RKO (cell line): ENCODE data around the gene PCP4.

Experiments used
- DNase-seq: peaks from one replicate; pipeline ENCODE4 v3.0.0-alpha.2; 2016; ENCODE audit warnings: low spot score

Gene PCP4

DNA sequence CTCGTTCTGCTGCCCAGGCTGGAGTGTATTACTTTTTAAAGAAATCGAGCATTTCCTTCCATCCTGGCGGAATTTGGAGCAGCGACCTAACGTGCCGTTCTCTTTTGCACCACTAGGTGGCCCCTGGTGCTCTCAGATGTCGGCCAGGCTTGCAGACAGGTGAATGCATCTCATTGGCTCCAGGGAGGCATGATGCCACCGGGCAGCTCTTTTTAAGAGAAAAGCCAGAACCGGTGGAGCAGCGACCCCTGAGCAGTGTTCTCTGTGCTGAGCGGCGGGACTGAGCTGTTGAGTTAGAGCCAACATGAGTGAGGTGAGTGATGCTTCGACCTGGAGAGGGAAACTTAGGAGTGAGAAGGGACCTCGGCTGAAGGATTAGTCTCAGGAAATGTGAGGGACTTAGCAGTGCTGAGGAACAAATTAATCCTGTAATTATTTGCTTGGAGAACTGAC is at the start of gene PCP4:
PCP4 (plus strand) TSS at position 241 of the 453 bp plus-strand sequence; CDS start at position 305, 64 bp downstream.
- DNase-seq: peak; percentile 55

- DNase-seq: no peak
Measured at GRCh38 chr21:39818557-39818956, 48.7 kb upstream of the PCP4 start.

- DNase-seq: no peak
Measured at GRCh38 chr21:39822042-39822441, 45.2 kb upstream of the PCP4 start.

DNA sequence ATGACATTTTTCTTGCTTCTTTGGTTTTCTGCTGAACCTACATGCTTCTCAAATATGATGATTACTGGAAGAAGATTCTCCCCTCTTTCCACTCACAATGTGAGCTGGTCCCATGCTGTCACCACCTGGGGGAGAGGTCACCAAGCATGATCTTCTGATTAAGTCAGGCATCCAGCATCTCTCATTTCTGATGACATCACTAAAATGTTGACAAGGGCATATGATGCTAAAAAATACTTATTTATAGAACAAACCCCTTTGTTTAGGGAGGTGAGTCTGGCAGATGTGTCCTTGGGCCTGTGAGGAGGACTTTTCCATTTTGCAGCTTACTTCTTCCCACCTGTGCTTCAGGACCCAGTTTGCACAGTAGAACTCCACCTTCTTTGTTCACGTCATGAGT is 42.0 kb upstream of the PCP4 start:
- no peak for DNase-seq

DNA sequence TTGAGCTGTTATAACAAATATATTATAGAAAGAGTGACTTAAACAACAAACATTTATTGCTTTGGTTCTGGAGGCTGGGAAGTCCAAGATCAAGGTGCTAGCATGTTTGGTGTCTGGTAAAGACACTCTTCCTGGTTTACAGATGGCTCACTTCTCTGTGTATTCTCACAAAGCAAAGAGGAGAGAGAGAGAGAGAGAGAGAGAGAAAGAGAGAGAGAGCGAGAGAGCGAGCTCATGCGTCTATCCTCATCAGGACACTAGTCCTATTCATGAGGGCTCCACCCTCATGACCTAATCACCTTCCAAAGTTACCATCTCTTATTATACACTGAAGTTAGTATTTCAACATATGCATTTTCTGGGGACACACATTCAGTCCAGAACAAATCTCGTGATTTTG is 32.7 kb upstream of the PCP4 start:
- DNase-seq: no peak

- no peak for DNase-seq
Measured at GRCh38 chr21:39837861-39838359, 29.3 kb upstream of the PCP4 start.

DNA sequence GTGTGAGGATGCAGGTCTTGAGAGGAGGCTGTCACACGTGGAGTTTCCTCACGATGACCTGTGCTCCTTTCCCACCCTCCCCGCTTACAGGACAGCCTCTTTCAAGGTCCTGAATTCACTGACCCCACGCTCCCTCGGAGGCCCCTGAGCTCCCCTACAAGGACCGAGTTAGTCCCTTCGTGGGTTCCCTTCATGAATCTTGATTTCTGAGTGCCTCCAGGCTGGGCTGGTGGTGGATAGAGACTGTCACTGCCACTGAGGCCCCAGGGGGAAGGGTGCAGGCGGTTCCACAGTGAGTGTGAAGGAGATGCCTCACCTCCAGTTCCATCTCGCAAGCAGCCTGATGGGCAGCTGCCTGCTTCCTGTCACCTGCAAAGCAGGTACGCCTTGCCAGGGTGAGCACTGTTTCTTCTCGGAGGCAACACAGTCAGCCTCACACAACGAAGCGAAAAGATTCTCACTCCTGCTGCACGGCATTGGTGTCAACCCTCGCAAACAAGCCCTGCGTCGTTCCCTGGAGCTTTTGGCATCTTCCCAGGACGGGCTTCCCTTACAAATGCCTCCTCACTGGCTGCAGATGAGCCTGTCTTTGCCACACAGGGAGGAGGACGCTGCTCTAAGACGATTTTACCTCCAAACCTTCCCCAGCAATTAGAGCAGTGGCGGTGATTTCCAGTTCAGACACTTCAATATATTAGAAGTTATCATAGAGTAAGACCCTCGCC is 26.7 kb upstream of the PCP4 start:
- no peak for DNase-seq

DNA sequence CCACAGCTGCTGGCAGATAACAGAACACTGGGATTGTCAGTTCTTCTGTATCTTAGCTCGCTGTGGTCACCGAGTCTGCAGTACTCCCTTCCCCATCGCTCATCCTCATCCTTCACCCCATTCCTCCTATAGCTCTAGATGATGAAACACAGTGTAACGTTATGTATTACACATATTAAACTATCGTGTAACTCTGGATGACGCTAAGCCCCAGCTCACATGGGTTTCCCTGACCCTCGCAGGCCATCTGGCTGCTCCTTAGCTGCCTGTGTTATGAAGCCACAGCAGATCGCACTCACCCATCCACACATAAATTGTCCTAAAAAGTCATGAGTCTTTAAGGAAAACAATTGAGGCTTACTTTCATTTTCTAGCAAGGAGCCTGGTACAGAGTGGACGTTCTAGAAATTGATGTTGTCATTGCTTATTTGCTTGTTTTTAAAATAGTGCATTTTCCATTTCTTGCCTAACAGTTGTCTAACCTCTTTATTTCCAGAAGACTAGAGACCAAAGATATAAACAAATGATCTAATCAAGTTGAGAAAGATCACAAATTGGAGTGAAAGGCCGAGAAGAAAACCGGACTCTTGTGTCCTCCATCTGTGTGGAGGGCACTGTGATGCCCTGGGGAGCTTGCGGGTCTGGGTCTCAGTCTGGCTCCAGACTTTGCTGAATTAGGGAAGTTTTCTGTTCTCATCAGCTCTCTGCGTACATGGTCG is 24.3 kb upstream of the PCP4 start:
- DNase-seq: peak; percentile 13

DNA sequence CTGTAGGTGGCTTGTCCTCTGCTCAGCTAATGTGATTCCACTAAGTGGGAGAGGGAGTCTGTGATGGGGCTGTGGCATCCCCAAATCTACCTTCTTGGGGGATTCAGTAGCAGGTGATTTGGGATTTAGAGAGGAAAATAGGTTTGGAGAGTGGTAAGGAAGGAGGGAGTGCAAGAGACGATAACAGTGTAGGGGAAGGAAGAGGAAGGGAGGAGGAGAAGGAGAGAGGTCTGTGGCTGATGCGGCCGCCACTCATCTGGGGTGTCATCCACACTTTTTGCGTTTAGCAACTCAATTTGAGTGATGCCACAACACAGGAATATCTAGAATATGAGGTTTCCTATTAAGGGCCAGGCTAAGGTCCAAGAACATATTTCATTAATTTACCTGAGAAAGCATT is 23.8 kb upstream of the PCP4 start:
- DNase-seq: no peak

- DNase-seq: no peak
Measured at GRCh38 chr21:39843916-39844315, 23.3 kb upstream of the PCP4 start.

DNA sequence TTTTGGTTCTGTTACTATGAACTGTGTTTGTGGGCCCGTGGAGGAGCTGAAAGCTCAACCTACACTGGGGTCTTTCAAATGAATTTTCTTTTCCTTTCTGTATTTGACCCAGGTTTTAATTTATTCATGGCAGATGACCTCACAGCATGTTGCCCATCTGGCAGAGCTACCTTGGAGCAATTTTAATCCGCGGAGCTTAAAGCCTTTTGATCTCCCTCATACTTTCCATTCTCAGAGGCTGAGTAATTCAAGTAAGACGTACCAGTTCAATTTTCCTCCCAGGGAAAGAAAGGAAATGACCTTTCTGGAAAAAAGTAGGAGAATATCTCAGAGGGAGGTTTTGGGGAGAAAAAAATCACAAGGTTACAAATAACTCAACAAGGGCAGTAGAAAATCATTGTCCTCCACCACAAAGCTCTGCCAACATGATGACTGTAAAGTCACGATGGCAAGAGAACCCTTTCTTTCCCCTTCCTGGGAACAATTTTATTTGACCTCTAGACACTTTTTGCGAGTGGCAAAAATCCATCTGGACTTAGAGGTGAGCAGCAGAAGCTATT is 21.6 kb upstream of the PCP4 start:
- DNase-seq: no peak

DNA sequence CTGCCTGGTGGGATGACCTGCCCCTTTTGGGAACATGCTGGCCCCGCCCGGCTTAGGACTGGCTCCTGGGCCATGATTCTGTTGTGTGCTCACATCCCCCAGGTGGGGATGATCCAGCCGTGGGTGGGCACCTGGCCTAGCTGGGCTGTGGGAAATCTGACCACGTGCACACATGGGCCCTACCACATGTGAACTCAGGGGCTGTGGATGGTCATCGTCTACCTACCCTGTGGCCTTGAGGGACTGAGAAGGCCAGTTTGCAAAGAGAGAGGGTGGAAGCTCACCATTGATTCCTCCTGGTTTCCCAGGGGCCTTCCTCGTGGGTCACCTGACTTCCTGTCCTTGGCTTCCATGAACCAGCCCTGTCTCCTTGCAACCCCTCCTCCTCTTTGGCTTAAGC is 19.4 kb upstream of the PCP4 start:
- DNase-seq: no peak

GRCh38 chr21:39849014-39849655 is 18.1 kb upstream of the PCP4 start:
- no peak for DNase-seq

GRCh38 chr21:39850333-39850732 is 16.9 kb upstream of the PCP4 start:
- DNase-seq: no peak

DNA sequence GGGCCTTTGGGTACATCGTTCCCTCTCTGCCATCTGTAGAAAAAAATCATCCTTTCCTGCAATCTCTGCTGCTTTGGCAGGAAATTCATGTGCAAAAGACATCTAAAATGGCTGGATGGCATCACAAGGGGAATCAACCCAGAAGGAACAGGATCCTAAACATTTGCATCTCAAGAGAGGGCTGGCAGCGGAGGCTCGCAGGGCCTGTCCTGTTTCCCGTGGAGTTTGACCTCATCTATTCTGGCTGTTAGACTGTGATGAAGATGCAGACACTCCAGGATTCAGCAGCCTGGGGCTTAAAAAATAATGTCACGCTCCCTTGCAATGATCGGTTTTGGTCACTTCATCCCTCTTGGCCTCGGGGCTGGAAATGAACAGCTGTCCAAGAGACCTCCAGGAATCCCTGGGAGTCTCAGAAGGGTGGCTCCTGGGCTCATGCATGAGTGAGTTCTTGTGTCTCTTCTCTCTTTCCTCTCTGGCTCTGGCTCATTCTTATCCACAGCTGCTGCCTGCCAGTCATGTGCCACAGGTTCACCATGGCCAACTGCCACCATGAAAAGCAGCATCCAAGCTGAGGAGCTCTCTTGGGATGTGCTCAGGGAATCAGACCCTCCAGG is 16.1 kb upstream of the PCP4 start:
- DNase-seq: no peak

GRCh38 chr21:39852021-39852721 is 15.1 kb upstream of the PCP4 start:
- no peak for DNase-seq

DNA sequence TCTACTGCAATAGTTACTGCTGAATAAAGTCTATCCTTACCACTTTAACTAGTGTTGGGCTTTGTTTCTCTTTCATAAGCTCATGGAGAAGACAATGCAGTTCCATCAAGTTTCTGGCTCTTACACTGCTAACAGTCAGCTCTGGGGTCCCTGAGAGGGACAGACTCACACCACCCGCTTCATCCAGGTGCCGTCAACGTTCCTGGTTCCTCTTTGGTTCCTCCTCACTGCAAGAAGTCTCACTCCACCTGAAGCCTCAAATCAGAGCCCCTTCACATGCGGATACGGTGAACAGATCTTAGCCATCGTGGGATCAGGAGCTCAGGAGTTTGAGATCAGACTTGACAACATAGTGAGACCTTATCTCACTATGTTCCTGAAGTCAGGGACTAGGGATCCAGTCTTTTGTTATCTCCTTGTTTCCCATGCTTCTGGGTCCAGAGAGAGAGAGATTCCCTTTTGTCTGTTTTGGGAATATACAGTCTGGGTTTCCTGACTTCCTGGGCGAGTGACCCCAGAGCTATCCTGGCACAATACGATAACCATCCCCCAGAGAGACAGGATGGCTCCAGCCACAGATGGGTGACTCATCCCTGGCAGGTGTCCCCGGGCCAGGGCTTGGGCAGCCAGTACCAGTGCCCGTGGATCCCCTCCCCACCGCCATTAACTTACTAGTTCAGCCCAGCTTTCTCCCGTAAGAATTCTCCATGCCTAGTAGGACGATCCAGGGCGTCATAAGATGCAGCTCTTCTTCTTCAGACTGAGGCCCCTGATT is 14.3 kb upstream of the PCP4 start:
- no peak for DNase-seq

DNA sequence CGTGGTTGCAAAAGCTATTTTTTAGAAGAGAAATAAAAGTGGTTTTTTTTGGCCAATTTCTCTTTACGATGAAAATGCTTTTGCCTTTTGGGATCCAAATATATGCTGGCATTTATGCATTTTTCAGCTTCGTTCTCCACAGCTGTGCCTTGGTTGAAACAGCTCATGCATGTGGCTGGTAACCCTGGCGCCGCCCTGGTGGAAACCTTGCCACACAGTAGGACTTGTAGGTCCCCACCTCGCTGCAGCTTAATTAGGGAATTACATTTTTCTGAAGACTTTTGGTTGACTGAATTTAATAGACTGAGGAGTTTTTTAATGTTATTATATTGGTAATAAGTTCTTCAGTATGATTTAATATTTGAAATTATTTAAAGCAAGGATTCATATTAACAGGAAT is 12.7 kb upstream of the PCP4 start:
- DNase-seq: no peak

GRCh38 chr21:39855595-39855994 is 11.6 kb upstream of the PCP4 start:
- DNase-seq: no peak

DNA sequence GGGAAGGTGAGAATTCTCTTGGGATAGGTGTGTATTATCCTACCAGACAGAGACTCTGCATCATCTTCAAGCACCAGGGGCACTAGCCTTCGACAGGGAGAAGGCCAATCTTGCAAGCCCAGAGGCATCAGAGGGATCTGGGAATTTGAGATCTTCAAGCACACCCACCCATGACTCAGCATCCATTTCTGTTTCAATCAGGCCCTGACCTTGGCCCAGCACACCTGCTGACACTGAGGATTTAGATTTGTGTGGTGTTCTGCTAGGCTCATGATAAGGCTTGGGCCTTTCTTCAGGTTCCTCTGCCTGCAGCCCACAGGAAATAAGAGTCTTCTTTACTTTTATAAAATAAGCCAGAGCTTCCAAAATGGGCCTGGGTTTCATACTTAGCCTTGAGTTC is 6.6 kb upstream of the PCP4 start:
- no peak for DNase-seq

GRCh38 chr21:39863111-39863510 is 4.1 kb upstream of the PCP4 start:
- DNase-seq: no peak
